ENCODE measurements around the gene CNBP.

- TF ChIP-seq, protein P1, sequence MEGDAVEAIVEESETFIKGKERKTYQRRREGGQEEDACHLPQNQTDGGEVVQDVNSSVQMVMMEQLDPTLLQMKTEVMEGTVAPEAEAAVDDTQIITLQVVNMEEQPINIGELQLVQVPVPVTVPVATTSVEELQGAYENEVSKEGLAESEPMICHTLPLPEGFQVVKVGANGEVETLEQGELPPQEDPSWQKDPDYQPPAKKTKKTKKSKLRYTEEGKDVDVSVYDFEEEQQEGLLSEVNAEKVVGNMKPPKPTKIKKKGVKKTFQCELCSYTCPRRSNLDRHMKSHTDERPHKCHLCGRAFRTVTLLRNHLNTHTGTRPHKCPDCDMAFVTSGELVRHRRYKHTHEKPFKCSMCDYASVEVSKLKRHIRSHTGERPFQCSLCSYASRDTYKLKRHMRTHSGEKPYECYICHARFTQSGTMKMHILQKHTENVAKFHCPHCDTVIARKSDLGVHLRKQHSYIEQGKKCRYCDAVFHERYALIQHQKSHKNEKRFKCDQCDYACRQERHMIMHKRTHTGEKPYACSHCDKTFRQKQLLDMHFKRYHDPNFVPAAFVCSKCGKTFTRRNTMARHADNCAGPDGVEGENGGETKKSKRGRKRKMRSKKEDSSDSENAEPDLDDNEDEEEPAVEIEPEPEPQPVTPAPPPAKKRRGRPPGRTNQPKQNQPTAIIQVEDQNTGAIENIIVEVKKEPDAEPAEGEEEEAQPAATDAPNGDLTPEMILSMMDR (IDR thresholded peaks at IDR 0.05) = no peak
- peak in 1 of 2 donors; percentile 63 for TF ChIP-seq POLR2A (IDR thresholded peaks at IDR 0.05)
These were observed 42.7 kb upstream of the CNBP start for GRCh38 chr3:129226374-129226773.
